ENCODE measurements around the gene SLC25A13. TPM values are rescaled to one million over a fixed set of nuclear protein-coding genes. Genes with fewer than 3 reads are reported as not detected.

Gene SLC25A13
- total and polyA plus RNA-seq, 2 of the 8 experiments (the other 6 are each of a cell fraction or from before 2014, with no cell fraction given), result 30.8 to 85.4 TPM

DNA sequence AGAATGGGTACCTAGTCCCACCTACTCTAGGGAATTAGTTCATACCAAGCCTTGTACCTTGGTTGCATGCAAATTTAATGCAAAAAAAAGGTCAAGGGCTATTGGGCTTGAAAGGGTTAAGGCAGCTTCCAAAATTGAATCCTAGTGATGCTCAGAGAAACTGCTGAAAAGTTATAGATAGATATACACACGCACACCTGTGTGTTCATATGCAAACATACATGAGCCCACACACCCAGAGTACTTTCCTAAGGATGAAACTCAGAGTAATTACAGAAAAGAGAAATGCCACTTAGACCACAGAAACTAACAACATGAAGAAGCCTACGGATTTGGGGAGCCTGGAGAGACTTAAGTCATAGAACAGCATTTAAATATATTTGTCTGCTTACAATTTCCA, 1.5 kb downstream of the SLC25A13 start:
- Histone ChIP-seq H3K23me2 (ENCODE audit: low read depth, low read length) (peaks cover 7% of the 10 kb centered on the region), H2BK12ac (ENCODE audit: low read depth, low read length) (no peak overlapping the region), H4K8ac (ENCODE audit: extremely low read depth, insufficient read depth, low read length) (no peak overlapping the region), H3K14ac (ENCODE audit: insufficient read length) (no peak overlapping the region), H3K27me3 (replicated peaks in 1 of 4; ENCODE audit: control insufficient read depth in 3 of 4, extremely low read depth in 1 of 4, insufficient read depth in 3 of 4, low read length in 3 of 4) (no peaks in the 10 kb centered on the region), H3K4ac (replicated peaks; ENCODE audit: insufficient read length, low read depth, low read length) (no peak overlapping the region), H3K4me3 (ENCODE audit: extremely low read depth in 1 of 4, insufficient read depth in 2 of 4, low read depth in 3 of 4, low read length in 4 of 4) (peak overlapping the region in 1 of 4 experiments; percentile 88; a peak in 2 of 8 replicates), H3K4me1 (replicated peaks in 1 of 4; ENCODE audit: control insufficient read depth in 3 of 4, insufficient read depth in 4 of 4, low read length in 3 of 4) (peaks cover 0 to 8% (median 0%) of the 10 kb centered on the region in 4 experiments; a peak in 3 of 7 replicates), H2BK5ac (ENCODE audit: low read depth, low read length) (no peak overlapping the region), H3K27ac (ENCODE audit: low read depth, low read length) (no peak overlapping the region), H2BK20ac (ENCODE audit: low read length) (no peak overlapping the region), H3K23ac (ENCODE audit: insufficient read length) (no peak overlapping the region), H4K20me1 (replicated peaks in 1 of 2; ENCODE audit: control insufficient read depth in 1 of 2, insufficient read depth in 2 of 2, low read length in 2 of 2) (no peaks in the 10 kb centered on the region), H3K9me3 (ENCODE audit: insufficient read depth in 2 of 2, low read depth in 1 of 2, low read length in 1 of 2) (no peaks in the 10 kb centered on the region), H3K79me2 (ENCODE audit: control insufficient read depth in 1 of 2, insufficient read depth in 2 of 2, low read length in 2 of 2) (peaks cover 7 to 56% of the 10 kb centered on the region in 2 experiments; a peak in 3 of 4 replicates), H2AK5ac (ENCODE audit: low read depth, low read length) (no peak overlapping the region), H3K56ac (replicated peaks; ENCODE audit: insufficient read length, low read depth, low read length) (no peak overlapping the region), H4K5ac (ENCODE audit: insufficient read length, low read depth, low read length) (no peak overlapping the region), H3K36me3 (ENCODE audit: control insufficient read depth in 2 of 4, insufficient read depth in 4 of 4, low read length in 3 of 4) (no peaks in the 10 kb centered on the region), H3K9ac (replicated peaks in 1 of 4; ENCODE audit: extremely low read depth in 1 of 4, low read depth in 3 of 4, low read length in 3 of 4) (no peak overlapping the region), H3K18ac (ENCODE audit: extremely low read depth, low read length) (no peak overlapping the region), H2BK15ac (ENCODE audit: low read length) (no peak overlapping the region), H2BK120ac (replicated peaks; ENCODE audit: low read depth, low read length) (no peak overlapping the region), H2AFZ (ENCODE audit: low read length) (no peak overlapping the region), H3K4me2 (ENCODE audit: insufficient read depth in 1 of 2, low read depth in 2 of 2, low read length in 2 of 2) (peak overlapping the region; percentile 51 to 76; a peak in 2 of 4 replicates), H3K79me1 (ENCODE audit: low read depth, low read length) (no peaks in the 10 kb centered on the region; the same call in 1 of the 2 replicates), H4K91ac (replicated peaks; ENCODE audit: insufficient read length, low read length) (no peak overlapping the region)
- FAIRE-seq (no peak), DNase-seq (ENCODE audit: low read depth in 1 of 2, low spot score in 2 of 2) (no peak)
- TF ChIP-seq TEAD4 (IDR thresholded peaks at IDR 0.05; ENCODE audit: low read depth, low read length), result no peak
- TF ChIP-seq EGR1 (IDR thresholded peaks at IDR 0.05; ENCODE audit: borderline replicate concordance, low read depth, low read length), result no peak
- no peak for TF ChIP-seq SIRT6 (IDR thresholded peaks at IDR 0.05; ENCODE audit: low read length)
- no peak for TF ChIP-seq SP1 (IDR thresholded peaks at IDR 0.05; ENCODE audit: low read depth, low read length)
- TF ChIP-seq SIN3A (conservative IDR thresholded peaks at IDR 0.05 in 1 of 2, IDR thresholded peaks at IDR 0.05 in 1 of 2; ENCODE audit: low read depth in 1 of 2, low read length in 2 of 2), result no peak
- TF ChIP-seq, protein P1, sequence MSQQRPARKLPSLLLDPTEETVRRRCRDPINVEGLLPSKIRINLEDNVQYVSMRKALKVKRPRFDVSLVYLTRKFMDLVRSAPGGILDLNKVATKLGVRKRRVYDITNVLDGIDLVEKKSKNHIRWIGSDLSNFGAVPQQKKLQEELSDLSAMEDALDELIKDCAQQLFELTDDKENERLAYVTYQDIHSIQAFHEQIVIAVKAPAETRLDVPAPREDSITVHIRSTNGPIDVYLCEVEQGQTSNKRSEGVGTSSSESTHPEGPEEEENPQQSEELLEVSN (IDR thresholded peaks at IDR 0.05), result no peak
- no peak for TF ChIP-seq GTF2F1 (IDR thresholded peaks at IDR 0.05; ENCODE audit: borderline replicate concordance, low read depth, low read length)
- TF ChIP-seq RXRA (IDR thresholded peaks at IDR 0.05; ENCODE audit: insufficient read depth, low read depth, low read length), result no peak
- TF ChIP-seq ZNF274 (IDR thresholded peaks at IDR 0.05; ENCODE audit: borderline replicate concordance, extremely low read depth, low read length), result no peak
- no peak for TF ChIP-seq MAFK (IDR thresholded peaks at IDR 0.05; ENCODE audit: low read depth, low read length)
- TF ChIP-seq BACH1 (IDR thresholded peaks at IDR 0.05; ENCODE audit: low read length), result no peak
- no peak for TF ChIP-seq PHF8 (conservative IDR thresholded peaks at IDR 0.05; ENCODE audit: low read depth, low read length)
- TF ChIP-seq SUZ12 (IDR thresholded peaks at IDR 0.05; ENCODE audit: low read length), result no peak
- POLR2A ChIA-PET (ENCODE audit: partially characterized antibody), result no interaction called here
- CTCF ChIA-PET (ENCODE audit: partially characterized antibody), result interaction anchor here (1.3 kb wide), 1 partner anchor 17 kb away, joined by 3 read pairs; no protein-coding TSS in a partner anchor
- WGBS, 2 experiments (ENCODE audit: extremely low coverage in 1 of 2, insufficient coverage in 1 of 2, insufficient read length in 1 of 2, insufficient replicate concordance in 2 of 2, low coverage in 1 of 2, low lambda C conversion rate in 2 of 2, missing lambda C conversion rate in 1 of 2), result 69% methylated on average over 2 of the region's 2 CpGs; no CpG with 5 or more reads in 1 of the 2 experiments

Measured in H1 (cell line).